ENCODE measurements around the gene ACY1.

ACY1 gene

DNA sequence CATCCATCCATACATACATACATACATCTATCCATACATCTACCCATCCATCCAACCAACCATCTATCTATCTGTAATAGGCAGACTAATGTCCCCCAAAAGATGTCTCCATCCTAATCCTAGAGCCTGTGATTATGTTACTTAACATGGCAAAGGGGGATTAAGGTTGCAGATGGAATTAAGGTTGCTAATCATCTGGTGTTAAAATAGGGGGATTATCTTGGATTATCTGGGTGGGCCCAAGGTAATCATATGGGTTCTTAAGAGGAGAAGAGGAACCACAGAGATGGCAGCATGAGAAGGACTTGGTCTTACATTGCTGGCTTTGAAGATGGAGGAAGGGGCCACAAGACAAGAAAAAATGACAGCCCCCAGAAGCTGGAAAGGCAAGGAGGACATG is 27.1 kb downstream of the ACY1 start:
- DNase-seq = no peak

- DNase-seq = no peak
These were observed 29.4 kb downstream of the ACY1 start for GRCh38 chr3:52012699-52013098.

DNA sequence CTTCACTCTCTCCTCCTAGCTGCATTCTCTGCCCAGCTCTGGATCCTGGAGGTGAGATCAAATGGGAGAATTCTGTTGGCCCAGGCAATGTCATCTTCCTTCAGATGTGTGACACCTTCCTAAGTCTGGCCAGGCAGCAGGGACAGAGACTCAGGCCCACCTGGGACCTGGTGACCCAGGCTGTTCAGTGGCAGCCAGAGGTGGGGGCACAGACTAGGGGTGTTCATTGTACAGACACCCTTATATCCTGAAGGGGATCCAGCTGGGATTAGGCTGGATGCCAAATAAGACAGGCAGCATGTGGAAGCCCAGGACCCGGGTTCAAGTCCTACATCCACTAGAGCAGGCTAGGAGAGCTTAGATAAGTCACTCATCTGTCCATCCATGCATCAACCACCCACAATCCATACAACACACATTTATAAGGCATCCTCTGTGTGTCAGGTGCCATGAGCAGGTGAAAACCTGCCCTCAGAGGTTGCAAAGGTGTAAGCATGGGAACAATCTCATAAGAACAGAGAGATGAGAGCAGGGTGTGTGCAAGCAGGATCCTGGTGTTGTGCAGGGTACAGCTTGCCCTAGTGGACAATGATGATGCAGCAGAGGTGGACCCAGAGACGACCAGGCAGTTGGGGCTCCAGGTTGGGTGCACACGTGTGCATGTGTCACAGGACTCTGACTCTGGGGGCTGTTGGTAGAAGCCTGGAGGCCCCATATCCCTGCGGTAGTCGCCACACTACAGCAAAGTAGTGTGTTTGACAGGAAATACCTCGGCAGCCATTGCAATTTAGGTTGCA is 30.7 kb downstream of the ACY1 start:
- DNase-seq = no peak

DNA sequence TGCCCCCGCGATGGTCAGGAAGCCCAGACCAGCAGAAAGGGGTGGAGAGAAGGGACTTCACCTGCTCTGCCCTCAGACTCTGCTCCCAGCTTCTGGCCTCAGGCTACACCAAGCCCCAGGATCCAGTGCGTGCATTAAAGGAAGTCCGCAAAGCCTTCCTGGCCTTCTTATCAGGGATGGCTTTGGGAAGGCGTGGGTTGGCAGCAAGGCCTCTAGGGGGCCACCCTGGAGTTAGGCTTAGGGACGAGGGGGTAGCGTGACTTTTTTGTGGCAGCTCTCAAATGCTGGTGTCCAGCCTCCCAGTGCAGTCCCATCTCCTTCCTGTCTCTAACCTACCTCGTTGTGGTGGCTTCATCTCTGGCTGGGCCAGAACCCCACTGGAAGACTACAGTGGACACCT is 31.3 kb downstream of the ACY1 start:
- peak; percentile 24 to 27 for DNase-seq

- no peak for DNase-seq
These were observed 32.3 kb downstream of the ACY1 start for GRCh38 chr3:52015438-52016228.

DNA sequence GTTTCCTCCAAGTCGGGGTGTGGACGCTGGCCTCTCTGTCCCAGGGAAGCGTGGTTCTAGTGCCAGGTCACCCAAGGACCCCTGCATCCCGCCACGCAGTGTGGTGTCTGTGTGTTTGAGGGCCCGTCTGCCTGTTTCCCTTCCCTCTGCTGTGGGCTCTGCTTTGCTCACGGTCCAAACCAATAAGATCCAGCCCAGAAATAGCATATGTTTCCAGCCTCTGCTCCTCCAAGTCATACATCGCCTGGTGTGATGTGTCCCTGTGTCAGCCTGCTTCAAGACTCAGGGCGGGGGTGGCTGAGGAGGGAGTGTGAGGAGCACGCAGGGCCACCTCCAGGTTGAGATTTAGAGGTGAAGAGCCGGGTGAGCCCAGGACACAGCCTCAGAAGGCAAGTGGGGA is 34.3 kb downstream of the ACY1 start:
- DNase-seq = no peak

GRCh38 chr3:52018319-52019000 is 35.1 kb downstream of the ACY1 start:
- no peak for DNase-seq

DNA sequence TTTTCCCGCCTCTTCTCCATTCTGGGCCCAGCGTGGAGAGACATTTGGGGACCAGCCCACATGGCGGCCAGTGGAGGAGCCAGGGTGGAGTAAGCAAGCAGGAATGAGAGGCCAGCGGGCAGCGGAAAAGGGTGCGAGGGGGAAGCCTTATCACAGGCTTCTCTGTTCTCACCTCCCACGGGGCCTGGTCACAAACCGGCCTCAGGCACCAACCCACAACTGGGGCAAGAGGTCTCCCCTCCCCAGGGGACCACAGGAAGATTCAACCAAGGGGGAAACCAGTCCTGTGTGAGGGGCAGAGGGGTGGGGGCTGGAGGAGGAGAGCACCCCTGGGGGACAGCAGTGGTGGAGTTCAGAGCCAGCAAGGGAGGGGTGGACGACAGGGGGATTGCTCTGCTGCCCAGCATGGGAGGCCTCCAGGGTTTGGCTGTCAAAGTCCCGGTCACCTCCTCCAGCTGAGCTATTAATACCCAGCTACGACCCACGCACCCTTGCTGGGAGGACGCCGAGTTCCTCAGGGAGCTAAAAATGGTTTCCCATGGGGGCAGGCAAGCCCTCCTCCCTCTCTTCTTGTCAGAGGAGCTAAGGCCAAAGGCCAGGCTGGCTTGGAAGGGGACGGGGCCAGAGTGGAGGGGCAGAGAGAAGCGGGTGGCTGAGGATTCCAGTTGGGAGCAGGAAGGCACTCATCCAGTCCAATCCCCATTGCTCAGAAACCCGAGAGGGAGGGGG is 36.2 kb downstream of the ACY1 start:
- DNase-seq = no peak

- no peak for DNase-seq
These were observed 37.5 kb downstream of the ACY1 start for GRCh38 chr3:52020796-52021195.

GRCh38 chr3:52021489-52022268 is 38.3 kb downstream of the ACY1 start:
- DNase-seq = peak; percentile 89 to 93

DNA sequence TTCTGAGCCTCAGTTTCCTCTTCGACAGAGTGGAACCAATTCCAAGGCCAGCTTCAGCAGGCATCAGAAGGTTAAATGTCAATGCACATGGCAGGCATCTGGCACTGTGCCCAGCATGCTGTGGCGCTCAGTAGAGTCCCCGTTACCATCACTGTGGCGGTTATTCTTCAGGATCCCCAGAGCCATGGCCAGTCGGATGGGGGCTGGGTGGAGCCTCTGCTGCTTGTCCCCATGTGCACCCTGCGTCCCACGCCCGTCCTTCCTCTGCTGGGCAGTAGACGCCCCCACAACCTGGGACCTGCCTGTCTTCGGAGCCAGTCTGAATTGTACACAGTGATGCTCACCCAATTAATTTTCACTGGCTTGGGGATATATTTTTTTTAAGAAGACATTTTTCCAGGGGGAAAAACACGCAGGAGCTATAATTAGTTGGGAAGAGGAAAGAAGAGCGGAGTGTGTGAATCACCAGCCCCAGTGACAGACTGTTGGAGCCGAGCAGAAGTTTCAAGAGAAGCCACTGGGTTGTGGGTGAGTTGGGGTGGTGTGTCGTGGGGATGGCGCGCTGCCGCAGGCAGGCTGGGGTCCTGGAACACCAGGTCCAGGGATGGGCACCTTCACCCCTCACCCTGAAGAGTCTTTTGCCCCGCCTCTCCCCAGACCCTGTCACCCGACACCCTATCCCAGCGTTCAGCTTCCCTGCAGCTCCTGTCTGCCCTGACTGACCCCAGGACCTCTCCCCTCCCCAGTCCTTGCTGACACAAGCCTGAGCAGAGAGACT is 39.2 kb downstream of the ACY1 start:
- DNase-seq = peak; percentile 15 to 26

GRCh38 chr3:52023101-52023770 is 39.9 kb downstream of the ACY1 start:
- DNase-seq = no peak

DNA sequence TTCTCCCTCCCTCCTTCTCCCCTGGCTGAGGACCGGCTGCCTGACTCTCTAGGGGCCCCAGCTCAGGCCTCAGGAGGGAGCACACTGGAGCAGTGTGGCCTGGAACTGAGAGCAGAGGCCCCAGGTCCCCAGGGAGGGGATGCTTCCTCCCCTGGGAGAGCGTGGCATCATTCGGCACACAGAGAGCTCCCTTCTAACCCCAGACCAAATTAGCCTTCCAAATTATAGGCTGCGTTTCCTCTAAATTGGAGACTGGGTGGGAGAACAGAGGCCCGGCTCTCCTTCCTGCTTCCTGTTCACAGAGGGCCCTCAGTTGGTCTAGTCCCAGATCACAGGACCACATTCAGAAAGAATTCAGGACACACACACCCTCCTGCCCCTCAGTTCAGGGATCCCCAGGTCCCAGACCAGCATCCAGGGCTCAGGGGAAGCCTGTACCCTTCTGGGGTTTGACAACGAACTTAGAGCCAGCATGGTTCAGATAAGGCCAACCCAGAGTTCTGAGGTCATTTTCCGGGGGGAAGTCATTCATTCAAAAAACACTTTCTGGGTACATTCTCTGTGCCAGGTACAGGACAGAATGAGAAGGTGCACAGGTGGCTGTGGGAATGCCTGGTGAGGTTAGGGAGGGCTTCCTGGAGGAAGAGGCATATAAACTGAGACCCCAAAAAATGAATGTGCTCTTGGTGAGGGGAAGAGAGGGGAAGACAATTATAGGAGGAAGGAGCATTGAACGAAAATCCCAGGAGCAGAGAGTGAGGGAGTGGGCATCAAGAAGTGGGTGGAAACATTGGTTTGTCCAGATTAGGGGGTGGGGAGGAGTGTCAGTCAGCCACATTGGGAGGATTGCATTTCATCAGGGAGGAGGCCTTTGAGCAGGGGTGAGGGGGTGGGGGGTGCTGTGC is 40.8 kb downstream of the ACY1 start:
- DNase-seq = no peak

- DNase-seq = no peak
These were observed 41.6 kb downstream of the ACY1 start for GRCh38 chr3:52024765-52025452.

GRCh38 chr3:52025453-52025852 is 42.1 kb downstream of the ACY1 start:
- no peak for DNase-seq

GRCh38 chr3:52026041-52026440 is 42.7 kb downstream of the ACY1 start:
- peak in 1 of 2 experiments; percentile 22 for DNase-seq

DNA sequence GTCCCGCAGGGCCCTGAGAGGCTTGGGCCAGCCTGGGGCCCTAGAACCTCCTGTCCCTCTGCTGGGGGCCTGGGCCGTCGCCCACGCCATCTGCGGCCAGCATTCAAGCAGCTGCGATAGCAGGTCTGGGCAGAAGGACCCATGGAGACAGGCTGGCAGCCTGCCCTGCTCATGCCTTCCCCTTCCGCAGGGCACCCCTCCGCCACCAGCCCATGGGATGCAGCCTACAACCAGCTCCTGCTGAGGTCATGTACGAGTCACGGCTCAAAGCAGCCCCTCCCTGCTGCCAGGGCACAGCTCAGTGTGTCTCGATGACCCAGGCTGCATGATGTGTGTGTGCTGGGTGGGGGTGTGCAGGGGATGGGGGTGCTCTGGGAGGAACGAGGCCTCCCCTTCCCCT is 45.2 kb downstream of the ACY1 start:
- DNase-seq = peak; percentile 15 to 41

DNA sequence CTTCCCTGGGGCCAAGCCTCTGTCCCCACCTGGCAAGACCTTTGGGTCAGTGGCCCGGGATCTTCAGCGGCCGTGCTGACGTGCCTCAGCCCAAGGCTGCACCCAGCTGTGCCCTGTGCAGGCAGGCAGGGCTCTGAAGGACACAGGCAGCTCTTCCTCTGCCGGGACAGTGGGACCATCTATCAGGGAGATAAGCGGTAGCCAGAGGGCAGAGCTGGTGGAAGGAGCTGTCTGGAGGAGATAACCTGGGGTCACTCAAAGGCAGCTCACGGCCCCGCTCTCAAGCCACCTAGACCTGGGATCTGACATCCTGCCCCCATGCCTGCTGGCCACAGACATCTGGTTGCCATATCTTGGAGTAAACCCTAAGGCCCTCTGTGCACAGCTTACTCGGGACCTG is 45.7 kb downstream of the ACY1 start:
- DNase-seq = no peak

DNA sequence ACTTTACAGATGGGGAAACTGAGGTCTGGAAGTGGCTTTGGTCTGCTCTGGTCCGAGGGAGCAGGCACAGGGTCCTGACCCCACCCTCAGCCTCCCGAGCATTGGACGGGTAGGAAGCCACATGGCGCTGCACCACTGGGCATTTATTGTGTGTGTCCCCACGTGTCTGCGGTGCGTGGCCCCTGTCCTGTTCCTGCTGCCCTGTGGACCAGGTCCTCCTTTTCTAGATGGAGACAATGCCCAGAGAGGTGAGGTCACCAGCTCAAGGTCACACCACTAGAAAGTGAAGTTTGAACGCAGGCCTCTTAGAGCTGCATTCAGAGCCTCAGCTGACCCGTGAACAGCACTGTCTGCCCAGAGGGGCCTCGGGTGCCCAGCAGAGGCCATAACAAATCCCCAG is 46.2 kb downstream of the ACY1 start:
- no peak for DNase-seq

Measured in SHP77 (cell line).